ENCODE results near the gene PROSER2.

The PROSER2 gene

DNA sequence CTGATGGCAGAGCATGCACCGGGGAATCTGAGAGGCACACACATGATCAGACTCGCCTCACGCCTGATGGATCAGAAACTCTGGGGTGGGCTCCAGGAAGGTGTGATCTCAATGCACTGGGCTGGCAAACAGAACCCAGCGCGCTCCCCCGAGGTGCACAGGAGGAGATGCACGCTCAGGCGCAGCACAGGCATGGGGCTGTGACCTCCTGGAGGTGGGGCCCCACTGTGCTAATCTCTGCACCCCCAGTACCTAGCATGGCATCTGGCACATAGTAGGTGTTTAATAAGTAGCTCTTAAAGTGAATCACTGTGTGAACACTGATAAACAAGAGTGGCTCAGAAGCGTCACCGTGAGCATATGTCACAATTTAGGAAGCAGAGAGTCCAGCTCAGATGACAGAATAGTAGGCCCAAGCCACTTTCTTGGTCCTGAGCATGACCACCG lies 57.9 kb downstream of the PROSER2 start:
- TF ChIP-seq NFIC (IDR thresholded peaks at IDR 0.05) = no peak
- TF ChIP-seq CREB1 (IDR thresholded peaks at IDR 0.05; ENCODE audit: low read depth) = no peak
- no peak for TF ChIP-seq TEAD4 (IDR thresholded peaks at IDR 0.05)

DNA sequence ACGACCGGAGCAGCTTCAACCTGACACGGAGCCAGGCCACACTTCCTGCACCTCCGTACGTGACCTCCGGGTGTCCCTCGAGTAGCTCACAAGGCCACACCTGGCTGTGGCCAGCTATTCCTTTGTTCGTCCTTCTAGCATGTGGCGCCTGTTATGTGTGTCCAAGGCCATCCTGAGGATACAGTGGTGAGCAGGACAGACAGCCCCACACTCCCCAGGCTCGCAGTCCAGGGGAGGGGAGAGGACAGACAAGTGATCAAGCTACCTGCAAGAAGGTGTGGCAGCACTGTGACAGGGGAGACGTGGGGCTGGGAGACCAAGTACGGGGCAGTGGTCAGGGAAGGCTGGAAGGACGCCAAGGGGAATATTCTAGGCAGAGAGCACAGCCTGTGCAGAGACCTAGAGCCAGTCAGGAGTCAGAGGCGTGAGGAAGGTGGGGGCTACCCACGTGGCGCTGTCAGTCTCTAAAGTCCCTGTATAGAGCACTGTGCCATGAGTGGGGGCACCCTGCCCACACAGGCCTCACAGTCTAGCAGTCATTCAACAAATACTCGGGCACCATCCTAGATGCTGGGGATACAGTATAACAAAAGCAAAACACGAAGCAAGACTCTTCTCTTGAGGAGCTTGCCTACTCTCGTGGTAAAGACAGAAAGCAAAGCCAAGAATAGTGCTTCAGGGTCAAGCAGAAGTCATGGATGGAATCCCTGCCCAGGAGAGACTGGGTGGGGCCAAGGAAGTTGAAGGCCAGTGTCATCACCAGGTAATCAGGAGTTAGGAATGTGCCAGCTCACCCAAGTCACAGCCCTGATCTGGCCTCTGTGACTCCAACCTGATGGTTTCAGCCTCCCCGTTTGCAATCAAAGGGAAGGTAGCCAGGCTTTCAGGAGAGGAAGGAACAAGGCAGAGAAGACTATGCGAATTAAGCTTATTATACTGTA lies 58.6 kb downstream of the PROSER2 start:
- TF ChIP-seq EP300 (IDR thresholded peaks at IDR 0.05; ENCODE audit: borderline replicate concordance) (peak; percentile 68; the same call in 1 of the 2 replicates), YY1 (IDR thresholded peaks at IDR 0.05; ENCODE audit: low read depth) (no peak), EGR1 (IDR thresholded peaks at IDR 0.05) (no peak), TAF1 (IDR thresholded peaks at IDR 0.05; ENCODE audit: low read depth) (no peak), CEBPB (IDR thresholded peaks at IDR 0.05) (no peak), FOXM1 (IDR thresholded peaks at IDR 0.05; ENCODE audit: borderline replicate concordance, low read depth) (no peak), NFIC (IDR thresholded peaks at IDR 0.05) (no peak), CREB1 (IDR thresholded peaks at IDR 0.05; ENCODE audit: low read depth) (no peak), RAD21 (IDR thresholded peaks at IDR 0.05; ENCODE audit: low read depth) (peak; percentile 60), TEAD4 (IDR thresholded peaks at IDR 0.05) (peak; percentile 61), ZBTB7A (IDR thresholded peaks at IDR 0.05; ENCODE audit: low read depth) (no peak), TCF12 (IDR thresholded peaks at IDR 0.05; ENCODE audit: low read depth) (no peak; the same call in 1 of the 2 replicates)
- TF ChIP-seq, protein P1, sequence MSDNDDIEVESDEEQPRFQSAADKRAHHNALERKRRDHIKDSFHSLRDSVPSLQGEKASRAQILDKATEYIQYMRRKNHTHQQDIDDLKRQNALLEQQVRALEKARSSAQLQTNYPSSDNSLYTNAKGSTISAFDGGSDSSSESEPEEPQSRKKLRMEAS (IDR thresholded peaks at IDR 0.05) = peak; percentile 43; the same call in 1 of the 2 replicates
- TF ChIP-seq, protein P2, sequence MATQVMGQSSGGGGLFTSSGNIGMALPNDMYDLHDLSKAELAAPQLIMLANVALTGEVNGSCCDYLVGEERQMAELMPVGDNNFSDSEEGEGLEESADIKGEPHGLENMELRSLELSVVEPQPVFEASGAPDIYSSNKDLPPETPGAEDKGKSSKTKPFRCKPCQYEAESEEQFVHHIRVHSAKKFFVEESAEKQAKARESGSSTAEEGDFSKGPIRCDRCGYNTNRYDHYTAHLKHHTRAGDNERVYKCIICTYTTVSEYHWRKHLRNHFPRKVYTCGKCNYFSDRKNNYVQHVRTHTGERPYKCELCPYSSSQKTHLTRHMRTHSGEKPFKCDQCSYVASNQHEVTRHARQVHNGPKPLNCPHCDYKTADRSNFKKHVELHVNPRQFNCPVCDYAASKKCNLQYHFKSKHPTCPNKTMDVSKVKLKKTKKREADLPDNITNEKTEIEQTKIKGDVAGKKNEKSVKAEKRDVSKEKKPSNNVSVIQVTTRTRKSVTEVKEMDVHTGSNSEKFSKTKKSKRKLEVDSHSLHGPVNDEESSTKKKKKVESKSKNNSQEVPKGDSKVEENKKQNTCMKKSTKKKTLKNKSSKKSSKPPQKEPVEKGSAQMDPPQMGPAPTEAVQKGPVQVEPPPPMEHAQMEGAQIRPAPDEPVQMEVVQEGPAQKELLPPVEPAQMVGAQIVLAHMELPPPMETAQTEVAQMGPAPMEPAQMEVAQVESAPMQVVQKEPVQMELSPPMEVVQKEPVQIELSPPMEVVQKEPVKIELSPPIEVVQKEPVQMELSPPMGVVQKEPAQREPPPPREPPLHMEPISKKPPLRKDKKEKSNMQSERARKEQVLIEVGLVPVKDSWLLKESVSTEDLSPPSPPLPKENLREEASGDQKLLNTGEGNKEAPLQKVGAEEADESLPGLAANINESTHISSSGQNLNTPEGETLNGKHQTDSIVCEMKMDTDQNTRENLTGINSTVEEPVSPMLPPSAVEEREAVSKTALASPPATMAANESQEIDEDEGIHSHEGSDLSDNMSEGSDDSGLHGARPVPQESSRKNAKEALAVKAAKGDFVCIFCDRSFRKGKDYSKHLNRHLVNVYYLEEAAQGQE (IDR thresholded peaks at IDR 0.05; ENCODE audit: low read depth) = no peak
- TF ChIP-seq, protein P3, sequence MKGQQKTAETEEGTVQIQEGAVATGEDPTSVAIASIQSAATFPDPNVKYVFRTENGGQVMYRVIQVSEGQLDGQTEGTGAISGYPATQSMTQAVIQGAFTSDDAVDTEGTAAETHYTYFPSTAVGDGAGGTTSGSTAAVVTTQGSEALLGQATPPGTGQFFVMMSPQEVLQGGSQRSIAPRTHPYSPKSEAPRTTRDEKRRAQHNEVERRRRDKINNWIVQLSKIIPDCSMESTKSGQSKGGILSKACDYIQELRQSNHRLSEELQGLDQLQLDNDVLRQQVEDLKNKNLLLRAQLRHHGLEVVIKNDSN (IDR thresholded peaks at IDR 0.05) = no peak

DNA sequence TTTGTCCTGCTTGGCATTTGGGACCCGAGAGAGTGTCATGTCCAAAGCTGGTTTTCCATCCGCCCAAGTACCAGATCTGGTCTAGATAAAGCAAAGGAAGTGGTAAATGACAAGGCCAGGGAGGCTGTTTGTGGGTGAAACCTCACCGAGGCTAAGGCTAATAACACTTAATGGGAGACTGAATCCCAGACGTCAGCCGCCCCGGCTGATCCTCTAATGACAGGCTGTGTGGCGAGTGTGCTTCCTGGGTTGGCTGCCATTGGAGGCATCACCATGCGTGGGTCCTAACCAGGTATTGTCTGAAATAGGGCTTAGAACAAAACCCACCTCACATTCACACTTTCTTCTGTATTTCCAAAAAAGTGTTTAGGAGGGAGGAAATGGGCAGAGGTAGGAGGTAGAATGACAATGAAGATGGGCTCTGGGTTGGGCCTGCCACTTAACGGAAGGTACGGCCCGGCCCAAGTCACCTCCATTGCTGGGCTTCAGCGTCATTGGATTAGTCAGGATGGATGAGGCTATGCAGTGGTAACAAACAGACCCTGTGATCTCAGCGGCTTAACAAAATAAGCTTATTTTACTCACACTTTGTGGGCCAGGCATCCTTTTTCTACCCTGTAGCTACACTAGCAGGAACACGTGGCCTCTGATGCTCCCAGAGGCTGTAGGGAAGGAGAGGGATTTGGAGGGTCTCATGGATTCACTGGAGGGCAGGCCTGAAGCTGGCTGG lies 59.7 kb downstream of the PROSER2 start:
- TF ChIP-seq TEAD4 (IDR thresholded peaks at IDR 0.05) (no peak), CREB1 (IDR thresholded peaks at IDR 0.05; ENCODE audit: low read depth) (no peak), FOXM1 (IDR thresholded peaks at IDR 0.05; ENCODE audit: borderline replicate concordance, low read depth) (no peak), EGR1 (IDR thresholded peaks at IDR 0.05) (no peak), EP300 (IDR thresholded peaks at IDR 0.05; ENCODE audit: borderline replicate concordance) (no peak), NFIC (IDR thresholded peaks at IDR 0.05) (no peak), YY1 (IDR thresholded peaks at IDR 0.05; ENCODE audit: low read depth) (no peak), TAF1 (IDR thresholded peaks at IDR 0.05; ENCODE audit: low read depth) (no peak), TCF12 (IDR thresholded peaks at IDR 0.05; ENCODE audit: low read depth) (no peak), CEBPB (IDR thresholded peaks at IDR 0.05) (no peak), RAD21 (IDR thresholded peaks at IDR 0.05; ENCODE audit: low read depth) (no peak), ZBTB7A (IDR thresholded peaks at IDR 0.05; ENCODE audit: low read depth) (no peak)
- TF ChIP-seq, protein P1 (IDR thresholded peaks at IDR 0.05) = no peak
- TF ChIP-seq, protein P3 (IDR thresholded peaks at IDR 0.05) = no peak
- TF ChIP-seq, protein P2 (IDR thresholded peaks at IDR 0.05; ENCODE audit: low read depth) = no peak

DNA sequence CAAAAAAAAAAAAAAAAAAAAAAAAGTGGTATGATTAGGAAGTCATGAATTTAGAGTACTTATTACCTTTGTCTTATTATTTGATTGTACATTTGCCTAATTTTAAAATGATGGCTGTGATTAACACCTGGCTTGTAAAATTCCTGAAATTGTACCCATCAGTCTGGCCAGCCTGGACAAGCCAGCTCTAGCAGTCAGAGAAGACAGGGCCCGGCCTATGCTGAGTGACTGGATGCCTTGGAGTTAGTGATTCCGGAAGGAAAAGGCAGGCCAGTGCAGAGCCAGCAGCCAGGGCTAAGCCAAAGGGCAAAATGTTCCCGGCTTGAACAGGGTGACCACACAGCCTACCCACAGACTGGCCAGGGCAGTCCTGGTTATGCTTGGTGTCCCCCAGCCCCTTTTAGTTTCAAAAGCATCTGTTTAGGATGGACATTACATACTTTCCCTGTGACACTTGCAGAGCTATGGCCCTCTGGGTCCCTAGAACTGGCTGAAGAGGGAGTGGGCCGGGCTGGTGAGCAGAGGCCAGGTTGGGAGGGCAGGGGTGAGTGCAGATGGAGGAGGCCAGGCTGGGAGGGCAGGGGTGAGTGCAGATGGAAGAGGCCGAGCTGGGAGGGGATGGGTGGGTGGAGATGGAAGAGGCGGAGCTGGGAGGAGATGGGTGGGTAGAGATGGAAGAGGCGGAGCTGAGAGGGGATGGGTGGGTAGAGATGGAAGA lies 61.7 kb downstream of the PROSER2 start:
- TF ChIP-seq TAF1 (IDR thresholded peaks at IDR 0.05; ENCODE audit: low read depth) (no peak), TEAD4 (IDR thresholded peaks at IDR 0.05) (no peak), CEBPB (IDR thresholded peaks at IDR 0.05) (no peak), TCF12 (IDR thresholded peaks at IDR 0.05; ENCODE audit: low read depth) (no peak), YY1 (IDR thresholded peaks at IDR 0.05; ENCODE audit: low read depth) (no peak), EP300 (IDR thresholded peaks at IDR 0.05; ENCODE audit: borderline replicate concordance) (no peak), FOXM1 (IDR thresholded peaks at IDR 0.05; ENCODE audit: borderline replicate concordance, low read depth) (no peak), EGR1 (IDR thresholded peaks at IDR 0.05) (no peak), CREB1 (IDR thresholded peaks at IDR 0.05; ENCODE audit: low read depth) (no peak), ZBTB7A (IDR thresholded peaks at IDR 0.05; ENCODE audit: low read depth) (no peak), NFIC (IDR thresholded peaks at IDR 0.05) (no peak), RAD21 (IDR thresholded peaks at IDR 0.05; ENCODE audit: low read depth) (no peak)
- TF ChIP-seq, protein P1 (IDR thresholded peaks at IDR 0.05) = no peak
- TF ChIP-seq, protein P3 (IDR thresholded peaks at IDR 0.05) = no peak
- TF ChIP-seq, protein P2 (IDR thresholded peaks at IDR 0.05; ENCODE audit: low read depth) = no peak
